ENCODE results near the gene GTPBP4.

DNA sequence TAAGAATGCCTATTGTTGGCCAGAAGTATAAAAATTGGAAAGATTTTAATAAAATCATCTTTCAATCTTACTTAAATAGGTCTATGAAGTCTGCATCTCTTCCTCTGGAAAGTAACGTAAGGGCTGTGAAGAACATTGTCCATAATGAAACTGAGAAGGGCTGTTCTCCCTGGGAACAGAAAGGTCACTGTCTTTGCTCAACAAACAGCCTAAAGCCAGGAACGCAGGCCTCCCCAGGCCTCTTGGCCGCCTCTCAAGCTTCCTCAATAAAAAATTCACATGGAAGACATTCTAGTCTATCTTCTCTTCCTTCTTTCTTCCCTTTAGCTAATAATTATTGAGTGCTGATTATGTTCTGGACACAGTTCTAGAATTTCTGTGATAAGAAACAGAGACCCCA, 46.5 kb downstream of the GTPBP4 start:
- TF ChIP-seq POLR2A (IDR thresholded peaks at IDR 0.05) (no peak), EP300 (IDR thresholded peaks at IDR 0.05) (no peak)
- TF ChIP-seq, protein P1, sequence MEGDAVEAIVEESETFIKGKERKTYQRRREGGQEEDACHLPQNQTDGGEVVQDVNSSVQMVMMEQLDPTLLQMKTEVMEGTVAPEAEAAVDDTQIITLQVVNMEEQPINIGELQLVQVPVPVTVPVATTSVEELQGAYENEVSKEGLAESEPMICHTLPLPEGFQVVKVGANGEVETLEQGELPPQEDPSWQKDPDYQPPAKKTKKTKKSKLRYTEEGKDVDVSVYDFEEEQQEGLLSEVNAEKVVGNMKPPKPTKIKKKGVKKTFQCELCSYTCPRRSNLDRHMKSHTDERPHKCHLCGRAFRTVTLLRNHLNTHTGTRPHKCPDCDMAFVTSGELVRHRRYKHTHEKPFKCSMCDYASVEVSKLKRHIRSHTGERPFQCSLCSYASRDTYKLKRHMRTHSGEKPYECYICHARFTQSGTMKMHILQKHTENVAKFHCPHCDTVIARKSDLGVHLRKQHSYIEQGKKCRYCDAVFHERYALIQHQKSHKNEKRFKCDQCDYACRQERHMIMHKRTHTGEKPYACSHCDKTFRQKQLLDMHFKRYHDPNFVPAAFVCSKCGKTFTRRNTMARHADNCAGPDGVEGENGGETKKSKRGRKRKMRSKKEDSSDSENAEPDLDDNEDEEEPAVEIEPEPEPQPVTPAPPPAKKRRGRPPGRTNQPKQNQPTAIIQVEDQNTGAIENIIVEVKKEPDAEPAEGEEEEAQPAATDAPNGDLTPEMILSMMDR (IDR thresholded peaks at IDR 0.05): no peak

All from gastroesophageal sphincter (tissue), 3 donors.